D721Med (cell line): ENCODE measurements around the gene FAM221A.

Experiments
- DNase-seq: peaks from one replicate; pipeline ENCODE4 v3.0.0; 2011; ENCODE audit warnings: low spot score; ENCODE audit not compliant: insufficient read length
- FAIRE-seq: peaks from 2 replicates; lab custom pipeline; 2011; peaks lifted over from hg19 to GRCh38; lab: Jason Lieb, UNC
- CTCF ChIP-seq: IDR thresholded peaks from 2 replicates; pipeline ENCODE4 v1.5.1; 2012; ENCODE audit warnings: mild to moderate bottlenecking, control low read depth; ENCODE audit not compliant: insufficient read depth; ENCODE audit errors: missing control alignments

The FAM221A gene

GRCh38 chr7:23700046-23700445 is 20.0 kb downstream of the FAM221A start:
- no peak for TF ChIP-seq CTCF
- FAIRE-seq (no peak), DNase-seq (no peak)

GRCh38 chr7:23709081-23709750 is 29.2 kb downstream of the FAM221A start:
- no peak for FAIRE-seq
- DNase-seq = no peak
- TF ChIP-seq CTCF = no peak

- no peak for TF ChIP-seq CTCF
- FAIRE-seq (no peak), DNase-seq (no peak)
Measured at GRCh38 chr7:23710000-23710399, 30.0 kb downstream of the FAM221A start, which contains the start of gene STK31. STK31 (plus strand) TSS chr7:23710219; CDS start chr7:23710286, 67 bp downstream.

GRCh38 chr7:23712368-23713284 is 32.6 kb downstream of the FAM221A start:
- peak; percentile 55 for TF ChIP-seq CTCF
- peak; percentile 48 for FAIRE-seq
- no peak for DNase-seq

- TF ChIP-seq CTCF = no peak
- FAIRE-seq = no peak
- no peak for DNase-seq
Measured at GRCh38 chr7:23713285-23714149, 33.5 kb downstream of the FAM221A start.

- TF ChIP-seq CTCF = no peak
- FAIRE-seq (no peak), DNase-seq (no peak)
Measured at GRCh38 chr7:23714150-23714464, 34.1 kb downstream of the FAM221A start.
